ENCODE results near the gene BZW2. TPM values are rescaled to one million over a fixed set of nuclear protein-coding genes. Genes with fewer than 3 reads are reported as not detected.

The BZW2 gene
- polyA plus RNA-seq (2013, experiment 1 of 2; ENCODE audit: insufficient read length) = 89.3 TPM
- polyA plus RNA-seq (2013, experiment 2 of 2; ENCODE audit: insufficient read length) = 93.6 TPM

- DNase-seq = peak; percentile 98
These were observed at the start of gene BZW2, which contains the start of gene ANKMY2 for GRCh38 chr7:16645593-16646471. BZW2 (plus strand) TSS chr7:16646181; CDS start chr7:16665444, 19,263 bp downstream. ANKMY2 (minus strand) TSS chr7:16645754; CDS start chr7:16645573, 181 bp downstream.

DNA sequence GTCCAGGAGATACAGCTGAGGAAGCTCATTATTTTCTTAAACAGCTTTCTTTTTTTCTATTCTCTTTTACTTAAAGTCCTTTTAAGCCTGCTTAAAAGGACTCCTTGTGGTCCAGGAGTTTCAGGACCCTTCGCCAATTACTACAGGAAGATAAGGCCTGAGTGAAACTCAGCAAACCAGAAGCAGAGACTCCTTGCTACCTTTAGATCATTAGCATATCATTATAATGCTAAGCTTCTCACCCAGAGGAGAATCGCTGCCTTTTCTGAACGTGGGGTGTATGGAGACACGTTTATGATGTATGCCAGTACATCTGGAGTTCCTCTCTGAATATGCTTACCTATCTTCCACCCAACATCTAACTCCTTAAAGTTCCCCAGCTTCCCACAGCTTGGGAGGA lies 48.0 kb upstream of the BZW2 start:
- no peak for DNase-seq

DNA sequence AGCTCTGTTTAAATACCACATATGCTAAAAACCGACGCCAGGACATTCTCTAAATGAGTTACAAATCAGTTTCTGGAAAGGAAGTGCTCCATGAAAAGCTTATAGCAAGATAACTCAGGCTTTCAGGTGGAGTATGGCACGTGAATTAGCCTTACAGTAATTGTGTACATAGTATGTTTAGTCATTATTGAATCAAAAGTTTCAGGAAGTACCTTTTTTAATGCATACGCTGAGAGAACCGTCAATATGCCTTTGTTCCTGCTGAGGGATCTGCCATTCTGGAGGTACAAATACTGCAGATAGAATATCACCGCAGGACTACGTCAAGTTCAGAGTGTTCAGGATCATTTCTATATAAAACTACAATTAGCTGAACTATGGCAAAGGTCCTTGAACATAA lies 46.1 kb upstream of the BZW2 start:
- DNase-seq = no peak

DNA sequence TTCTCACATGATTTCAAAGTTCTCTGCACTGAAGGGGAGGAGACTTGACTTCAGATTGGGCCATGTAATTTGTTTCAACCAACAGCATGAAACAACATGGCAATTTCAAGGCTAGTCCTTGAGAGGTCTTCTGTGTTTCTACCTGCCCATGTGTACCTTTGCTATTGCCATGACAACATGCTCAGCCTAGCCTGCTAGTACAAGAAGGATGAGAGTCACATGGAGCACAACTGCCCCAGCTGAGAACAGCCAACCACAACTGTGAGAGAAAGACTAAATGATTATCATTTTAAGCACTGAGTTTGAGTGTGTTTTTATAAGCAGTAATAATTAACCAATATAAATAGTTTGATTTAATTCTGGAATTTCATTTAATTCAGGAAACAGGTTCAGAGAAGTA lies 42.3 kb upstream of the BZW2 start:
- no peak for DNase-seq

- no peak for DNase-seq
These were observed 41.9 kb upstream of the BZW2 start for GRCh38 chr7:16604054-16604453.

- DNase-seq = no peak
These were observed 39.3 kb upstream of the BZW2 start for GRCh38 chr7:16606704-16607103.

DNA sequence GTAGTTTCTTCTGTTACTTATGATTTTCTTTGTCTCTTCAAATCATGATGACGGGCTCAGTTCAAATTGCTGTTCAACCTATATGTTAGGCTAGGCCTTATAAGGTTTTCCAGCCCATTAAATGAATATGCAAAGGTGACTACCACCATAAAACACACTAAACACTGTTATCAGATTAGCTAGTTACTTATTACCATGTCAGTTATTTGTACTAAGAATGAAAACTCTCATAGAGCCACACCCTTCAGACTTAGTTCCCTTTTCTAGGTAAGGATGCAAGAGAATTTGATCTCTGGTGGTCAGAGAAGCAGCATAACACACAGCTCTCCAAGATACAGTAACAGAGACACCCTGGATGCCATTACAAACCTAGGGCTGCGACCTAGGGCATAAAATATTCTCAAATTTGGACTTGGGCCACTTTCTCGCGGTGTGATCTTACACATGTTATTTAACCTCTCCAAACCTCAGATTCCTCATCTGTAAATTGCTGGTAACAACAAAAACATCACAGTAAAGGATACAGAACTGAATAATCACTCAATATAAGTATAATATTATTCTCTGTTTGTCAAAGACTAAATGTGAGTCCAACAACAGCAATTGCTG lies 36.0 kb upstream of the BZW2 start:
- no peak for DNase-seq

DNA sequence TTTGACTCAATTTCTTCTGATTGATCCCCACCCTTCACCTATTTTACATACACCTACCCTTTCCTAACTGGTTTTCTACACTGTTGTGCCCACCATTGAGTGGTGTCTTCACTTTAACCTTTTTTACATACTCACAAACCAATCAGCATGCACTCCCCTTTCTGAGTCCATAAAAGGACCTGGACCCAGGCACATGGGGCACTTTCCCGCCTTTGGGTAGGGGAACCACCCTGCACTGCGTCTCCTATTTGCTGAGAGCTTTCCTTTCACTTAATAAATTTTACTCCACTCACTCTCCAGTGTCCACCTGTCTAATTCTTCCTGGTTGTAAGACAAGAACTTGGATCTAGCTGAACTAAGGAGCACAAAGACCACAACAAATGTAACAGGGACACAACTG lies 34.3 kb upstream of the BZW2 start:
- DNase-seq = no peak

GRCh38 chr7:16615228-16615627 lies 30.8 kb upstream of the BZW2 start:
- DNase-seq = no peak

GRCh38 chr7:16616122-16616521 lies 29.9 kb upstream of the BZW2 start:
- DNase-seq = no peak

- no peak for DNase-seq
These were observed 29.4 kb upstream of the BZW2 start for GRCh38 chr7:16616542-16616941.

DNA sequence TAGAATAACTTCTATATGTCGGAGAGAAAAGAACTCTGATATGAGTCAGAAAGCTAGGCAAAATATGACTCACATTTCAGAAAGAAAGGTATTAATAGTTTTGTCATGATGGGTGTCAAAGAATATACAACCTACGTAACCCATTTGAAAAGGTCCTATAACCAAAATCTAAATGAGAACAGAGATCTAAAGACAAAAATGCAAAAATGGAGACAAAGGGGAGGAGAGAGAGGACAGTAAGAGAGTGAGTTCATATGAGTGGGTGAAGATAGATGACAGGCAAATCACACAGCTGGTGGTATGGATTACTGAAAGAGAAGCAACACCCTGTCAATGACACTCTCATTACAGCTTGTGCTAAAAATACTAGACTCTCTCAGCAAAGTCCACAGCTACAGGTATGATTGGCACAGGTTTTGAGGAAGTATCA lies 26.0 kb upstream of the BZW2 start:
- no peak for DNase-seq

- no peak for DNase-seq
These were observed 19.6 kb upstream of the BZW2 start for GRCh38 chr7:16626388-16626787.

DNA sequence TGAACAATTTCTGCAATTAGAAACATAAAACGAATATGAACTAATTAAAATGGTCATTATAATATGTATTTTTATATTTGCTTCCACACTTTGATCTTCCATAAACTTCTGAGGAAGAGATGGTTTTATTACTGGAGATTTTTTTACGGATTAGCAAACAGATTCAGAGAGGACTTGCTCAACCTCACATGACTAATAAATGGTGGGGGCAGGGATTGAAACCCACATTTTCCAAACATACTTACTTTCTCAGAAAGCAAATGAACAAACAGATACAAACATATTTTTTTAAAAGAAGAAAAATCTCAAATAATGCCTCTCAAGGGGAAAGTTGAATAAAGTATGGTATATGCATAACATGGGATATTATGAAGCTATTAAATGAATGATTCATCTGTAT lies 18.7 kb upstream of the BZW2 start:
- DNase-seq = no peak

- DNase-seq = no peak
These were observed 15.3 kb upstream of the BZW2 start for GRCh38 chr7:16630654-16631053.

- no peak for DNase-seq
These were observed 11.7 kb upstream of the BZW2 start for GRCh38 chr7:16634271-16634738.

- DNase-seq = peak; percentile 82
These were observed 9.4 kb upstream of the BZW2 start for GRCh38 chr7:16636555-16637101.

- peak; percentile 20 for DNase-seq
These were observed 8.6 kb upstream of the BZW2 start for GRCh38 chr7:16637379-16637778.

GRCh38 chr7:16638282-16639280 lies 7.4 kb upstream of the BZW2 start:
- no peak for DNase-seq

GRCh38 chr7:16644157-16644556 lies 1.8 kb upstream of the BZW2 start:
- no peak for DNase-seq

- DNase-seq = peak; percentile 47
These were observed 1.1 kb upstream of the BZW2 start for GRCh38 chr7:16644636-16645592.

Data from fibroblast of skin of abdomen (primary cell).